ENCODE measurements around the gene ABTB1.
A peak's percentile ranks its signal among the peaks of the same experiment; 100 is the strongest.
"Not testable (repeated sequence)": the region's sequence is repeated elsewhere in the genome, so short reads cannot be mapped to it uniquely, and the experiment has no call there.

Gene ABTB1

DNA sequence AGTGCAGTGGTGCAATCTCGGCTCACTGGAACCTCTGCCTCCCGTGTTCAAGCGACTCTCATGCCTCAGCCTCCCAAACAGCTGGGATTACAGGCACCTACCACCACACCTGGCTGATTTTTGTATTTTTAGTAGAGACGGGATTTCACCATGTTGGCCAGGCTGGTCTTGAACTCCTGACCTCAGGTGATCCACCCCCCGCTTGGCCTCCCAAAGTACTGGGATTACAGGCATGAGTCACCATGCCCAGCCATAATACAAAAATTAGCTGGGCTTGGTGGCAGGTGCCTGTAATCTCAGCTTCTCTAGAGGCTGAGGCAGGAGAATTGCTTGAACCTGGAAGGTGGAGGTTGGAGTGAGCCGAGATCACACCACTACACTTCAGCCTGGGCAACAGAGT lies 17.8 kb upstream of the ABTB1 start:
- H3K27me3 ChIP-seq (ENCODE audit: control insufficient read depth, insufficient read depth, low read length); H3K4me3 ChIP-seq (ENCODE audit: low read length); H3K27ac ChIP-seq (ENCODE audit: low read depth, low read length); H3K36me3 ChIP-seq (ENCODE audit: control insufficient read depth, insufficient read depth, low read length); H3K9ac ChIP-seq (ENCODE audit: low read length); H3K4me1 ChIP-seq (ENCODE audit: control insufficient read depth, insufficient read depth, low read length): not testable (repeated sequence)

DNA sequence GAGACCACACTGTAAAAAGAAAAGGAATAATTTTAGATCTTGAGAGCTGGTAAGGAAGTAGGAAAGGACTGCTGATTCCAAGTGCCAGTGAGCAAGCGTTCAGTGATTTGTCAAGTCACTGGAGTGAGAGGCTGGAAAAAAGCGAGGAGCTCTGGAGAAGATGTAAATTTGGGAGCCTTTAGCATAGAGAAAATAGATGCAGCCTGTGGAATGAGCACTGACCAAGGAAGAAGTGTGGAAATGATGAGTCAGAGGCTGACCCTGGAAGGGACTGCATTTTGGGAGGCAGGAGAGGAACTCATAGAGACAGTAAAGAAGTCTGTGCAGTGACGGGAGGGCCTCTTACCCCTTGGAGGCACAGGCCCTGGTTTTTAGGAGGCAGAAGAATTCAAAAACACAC lies 17.1 kb upstream of the ABTB1 start:
- no peaks in the 10 kb centered on the region for H3K27me3 ChIP-seq (ENCODE audit: control insufficient read depth, insufficient read depth, low read length)
- H3K36me3 ChIP-seq (ENCODE audit: control insufficient read depth, insufficient read depth, low read length): no peaks in the 10 kb centered on the region
- H3K27ac ChIP-seq (ENCODE audit: low read depth, low read length): peak overlapping the region; percentile 30
- peaks cover 4% of the 10 kb centered on the region for H3K4me1 ChIP-seq (ENCODE audit: control insufficient read depth, insufficient read depth, low read length)
- no peak overlapping the region for H3K9ac ChIP-seq (ENCODE audit: low read length)
- no peak overlapping the region for H3K4me3 ChIP-seq (ENCODE audit: low read length)

DNA sequence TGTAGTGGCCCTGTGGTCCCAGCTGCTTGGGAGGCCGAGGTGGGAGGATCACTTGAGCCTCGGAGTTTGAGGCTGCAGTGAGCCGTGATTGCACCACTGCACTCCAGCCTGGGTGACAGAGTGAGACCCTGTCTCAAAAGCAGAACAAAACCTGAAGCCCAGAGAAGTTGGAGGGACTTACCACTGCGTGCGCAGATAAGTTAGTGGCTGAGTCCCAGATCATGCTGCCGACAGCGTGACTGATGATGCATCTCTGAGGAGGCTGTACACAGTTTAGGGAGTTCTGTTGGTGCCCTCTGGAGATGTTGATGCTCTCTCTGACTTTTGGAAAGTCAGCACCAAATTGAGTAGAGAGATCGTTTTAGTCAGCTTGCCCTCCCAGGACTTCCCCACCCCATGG lies 15.8 kb upstream of the ABTB1 start:
- no peaks in the 10 kb centered on the region for H3K27me3 ChIP-seq (ENCODE audit: control insufficient read depth, insufficient read depth, low read length)
- no peak overlapping the region for H3K9ac ChIP-seq (ENCODE audit: low read length)
- H3K27ac ChIP-seq (ENCODE audit: low read depth, low read length): no peak overlapping the region
- H3K4me1 ChIP-seq (ENCODE audit: control insufficient read depth, insufficient read depth, low read length): peaks cover 4% of the 10 kb centered on the region
- no peak overlapping the region for H3K4me3 ChIP-seq (ENCODE audit: low read length)
- no peaks in the 10 kb centered on the region for H3K36me3 ChIP-seq (ENCODE audit: control insufficient read depth, insufficient read depth, low read length)

DNA sequence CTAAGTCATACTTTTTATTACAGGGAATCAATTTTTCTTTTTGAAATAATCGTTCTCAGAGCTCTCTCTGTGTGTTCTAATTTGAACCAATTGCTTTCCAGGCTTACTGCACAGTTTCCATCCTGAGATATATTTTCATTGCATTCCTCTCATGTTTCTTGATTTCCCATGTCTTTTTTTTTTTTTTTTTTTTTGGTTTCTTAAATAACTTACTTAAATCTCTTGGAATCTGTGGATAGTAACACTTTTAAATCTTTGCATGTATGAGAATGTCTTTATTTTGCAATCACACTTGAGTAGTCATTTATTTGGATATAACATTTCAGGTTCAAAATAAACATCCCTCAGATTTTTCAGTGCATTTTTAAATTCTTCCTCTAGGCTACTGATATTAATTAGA lies 14.5 kb upstream of the ABTB1 start:
- H3K4me3 ChIP-seq (ENCODE audit: low read length): no peak overlapping the region
- peaks cover 4% of the 10 kb centered on the region for H3K4me1 ChIP-seq (ENCODE audit: control insufficient read depth, insufficient read depth, low read length)
- no peaks in the 10 kb centered on the region for H3K36me3 ChIP-seq (ENCODE audit: control insufficient read depth, insufficient read depth, low read length)
- no peak overlapping the region for H3K27ac ChIP-seq (ENCODE audit: low read depth, low read length)
- no peak overlapping the region for H3K9ac ChIP-seq (ENCODE audit: low read length)
- H3K27me3 ChIP-seq (ENCODE audit: control insufficient read depth, insufficient read depth, low read length): no peaks in the 10 kb centered on the region

DNA sequence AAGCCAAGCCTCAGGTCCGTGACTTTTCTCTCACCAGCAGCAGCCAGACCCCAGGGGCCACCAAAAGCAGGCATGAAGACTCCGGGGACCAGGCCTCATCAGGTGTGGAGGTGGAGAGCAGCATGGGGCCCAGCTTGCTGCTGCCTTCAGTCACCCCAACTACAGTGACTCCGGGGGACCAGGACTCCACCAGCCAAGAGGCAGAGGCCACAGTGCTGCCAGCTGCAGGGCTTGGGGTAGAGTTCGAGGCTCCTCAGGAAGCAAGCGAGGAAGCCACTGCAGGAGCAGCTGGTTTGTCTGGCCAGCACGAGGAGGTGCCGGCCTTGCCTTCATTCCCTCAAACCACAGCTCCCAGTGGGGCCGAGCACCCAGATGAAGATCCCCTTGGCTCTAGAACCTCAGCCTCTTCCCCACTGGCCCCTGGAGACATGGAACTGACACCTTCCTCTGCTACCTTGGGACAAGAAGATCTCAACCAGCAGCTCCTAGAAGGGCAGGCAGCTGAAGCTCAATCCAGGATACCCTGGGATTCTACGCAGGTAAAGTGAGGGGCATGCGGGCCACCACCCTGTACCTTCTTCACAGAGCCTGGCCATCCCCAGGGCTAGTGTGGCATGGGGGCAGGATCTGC lies 12.0 kb upstream of the ABTB1 start:
- Histone ChIP-seq H3K36me3 (ENCODE audit: control insufficient read depth, insufficient read depth, low read length) (no peaks in the 10 kb centered on the region), H3K4me1 (ENCODE audit: control insufficient read depth, insufficient read depth, low read length) (peaks cover 2% of the 10 kb centered on the region), H3K27me3 (ENCODE audit: control insufficient read depth, insufficient read depth, low read length) (no peaks in the 10 kb centered on the region), H3K4me3 (ENCODE audit: low read length) (no peak overlapping the region), H3K9ac (ENCODE audit: low read length) (no peak overlapping the region), H3K27ac (ENCODE audit: low read depth, low read length) (no peak overlapping the region)

DNA sequence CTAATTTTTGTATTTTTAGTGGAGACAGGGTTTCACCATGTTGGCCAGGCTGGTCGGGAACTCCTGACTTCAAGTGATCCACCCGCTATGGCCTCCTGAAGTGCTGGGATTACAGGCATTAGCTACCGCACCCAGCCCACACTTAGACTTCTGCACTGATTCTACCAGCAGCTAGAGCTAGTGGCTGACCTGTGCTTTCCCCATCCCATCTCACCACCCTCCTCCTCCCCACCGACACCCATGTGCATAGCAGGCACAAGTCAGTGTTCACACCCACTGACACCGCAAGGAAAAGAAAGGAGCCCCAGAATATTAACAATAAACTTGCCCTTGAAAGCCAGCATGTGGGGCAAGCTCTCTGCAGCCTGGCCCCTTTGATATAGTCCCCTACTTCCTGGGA lies 11.2 kb upstream of the ABTB1 start:
- no peaks in the 10 kb centered on the region for H3K27me3 ChIP-seq (ENCODE audit: control insufficient read depth, insufficient read depth, low read length)
- H3K36me3 ChIP-seq (ENCODE audit: control insufficient read depth, insufficient read depth, low read length): no peaks in the 10 kb centered on the region
- no peak overlapping the region for H3K4me3 ChIP-seq (ENCODE audit: low read length)
- no peaks in the 10 kb centered on the region for H3K4me1 ChIP-seq (ENCODE audit: control insufficient read depth, insufficient read depth, low read length)
- no peak overlapping the region for H3K27ac ChIP-seq (ENCODE audit: low read depth, low read length)
- no peak overlapping the region for H3K9ac ChIP-seq (ENCODE audit: low read length)

DNA sequence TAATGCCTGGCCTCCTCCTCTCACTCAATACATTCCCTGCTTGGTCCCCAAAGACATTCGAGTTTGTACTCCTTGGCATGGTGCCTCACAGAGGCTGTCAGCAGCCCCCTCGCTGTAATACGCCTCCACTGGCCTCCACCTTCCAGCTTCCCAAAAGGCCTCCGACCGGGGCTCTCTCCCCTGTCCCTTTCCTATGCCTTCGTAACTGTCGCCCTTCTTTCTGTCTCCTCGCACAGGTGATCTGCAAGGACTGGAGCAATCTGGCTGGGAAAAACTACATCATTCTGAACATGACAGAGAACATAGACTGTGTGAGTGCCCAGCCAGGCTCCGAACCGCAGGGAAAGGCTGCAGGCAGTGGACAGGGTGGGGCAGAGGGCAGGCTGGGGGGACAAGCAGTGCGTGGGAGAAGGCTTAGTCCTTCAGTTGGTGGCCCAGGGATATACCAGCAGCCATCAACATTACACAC lies 10.7 kb upstream of the ABTB1 start:
- H3K9ac ChIP-seq (ENCODE audit: low read length): no peak overlapping the region
- H3K27ac ChIP-seq (ENCODE audit: low read depth, low read length): no peak overlapping the region
- no peak overlapping the region for H3K4me3 ChIP-seq (ENCODE audit: low read length)
- H3K36me3 ChIP-seq (ENCODE audit: control insufficient read depth, insufficient read depth, low read length): no peaks in the 10 kb centered on the region
- no peaks in the 10 kb centered on the region for H3K4me1 ChIP-seq (ENCODE audit: control insufficient read depth, insufficient read depth, low read length)
- no peaks in the 10 kb centered on the region for H3K27me3 ChIP-seq (ENCODE audit: control insufficient read depth, insufficient read depth, low read length)

DNA sequence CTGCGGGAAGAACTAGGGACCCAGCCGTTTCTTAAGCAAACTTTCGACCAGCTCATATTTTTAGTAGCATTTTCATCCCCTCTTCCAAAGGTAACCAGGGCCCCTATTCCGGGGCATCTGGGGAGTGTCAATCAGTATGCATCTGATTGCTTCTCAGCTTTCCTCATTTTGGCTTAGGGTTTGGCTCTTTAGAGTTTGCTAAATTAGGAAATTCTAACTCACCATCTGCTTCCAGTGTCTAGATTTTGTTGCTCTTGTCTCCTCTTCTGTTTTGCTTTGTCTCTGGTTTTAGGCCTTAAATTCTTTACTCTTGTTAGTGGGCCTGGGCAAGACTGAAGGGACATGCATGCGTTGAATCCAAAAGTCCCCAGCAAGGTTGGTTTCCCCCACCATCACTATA lies 9.6 kb upstream of the ABTB1 start:
- H3K4me3 ChIP-seq (ENCODE audit: low read length): no peak overlapping the region
- H3K27ac ChIP-seq (ENCODE audit: low read depth, low read length): no peak overlapping the region
- no peaks in the 10 kb centered on the region for H3K27me3 ChIP-seq (ENCODE audit: control insufficient read depth, insufficient read depth, low read length)
- no peak overlapping the region for H3K9ac ChIP-seq (ENCODE audit: low read length)
- no peaks in the 10 kb centered on the region for H3K36me3 ChIP-seq (ENCODE audit: control insufficient read depth, insufficient read depth, low read length)
- H3K4me1 ChIP-seq (ENCODE audit: control insufficient read depth, insufficient read depth, low read length): no peaks in the 10 kb centered on the region

DNA sequence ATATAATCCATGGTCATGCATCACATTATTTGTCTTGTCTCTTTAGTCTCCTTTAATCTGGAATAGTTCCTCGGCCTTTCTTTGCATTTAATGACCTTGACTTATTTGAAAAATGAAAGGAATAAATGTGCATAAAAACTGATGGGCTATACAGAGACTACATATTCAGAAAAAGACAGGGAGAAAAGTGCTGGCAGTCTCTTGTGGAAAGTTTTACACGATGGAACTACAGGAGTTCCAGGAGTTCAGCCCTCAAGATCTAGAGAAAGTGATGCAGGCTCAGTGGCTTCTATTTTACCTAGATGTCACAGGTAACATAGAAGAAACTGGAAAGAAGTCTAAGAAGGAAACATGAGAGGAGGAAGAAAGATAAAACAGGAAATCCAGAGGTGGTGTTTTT lies 7.6 kb upstream of the ABTB1 start:
- Histone ChIP-seq H3K9ac (ENCODE audit: low read length) (no peak overlapping the region), H3K4me3 (ENCODE audit: low read length) (no peak overlapping the region), H3K27ac (ENCODE audit: low read depth, low read length) (no peak overlapping the region), H3K36me3 (ENCODE audit: control insufficient read depth, insufficient read depth, low read length) (no peaks in the 10 kb centered on the region), H3K27me3 (ENCODE audit: control insufficient read depth, insufficient read depth, low read length) (no peaks in the 10 kb centered on the region), H3K4me1 (ENCODE audit: control insufficient read depth, insufficient read depth, low read length) (no peaks in the 10 kb centered on the region)

DNA sequence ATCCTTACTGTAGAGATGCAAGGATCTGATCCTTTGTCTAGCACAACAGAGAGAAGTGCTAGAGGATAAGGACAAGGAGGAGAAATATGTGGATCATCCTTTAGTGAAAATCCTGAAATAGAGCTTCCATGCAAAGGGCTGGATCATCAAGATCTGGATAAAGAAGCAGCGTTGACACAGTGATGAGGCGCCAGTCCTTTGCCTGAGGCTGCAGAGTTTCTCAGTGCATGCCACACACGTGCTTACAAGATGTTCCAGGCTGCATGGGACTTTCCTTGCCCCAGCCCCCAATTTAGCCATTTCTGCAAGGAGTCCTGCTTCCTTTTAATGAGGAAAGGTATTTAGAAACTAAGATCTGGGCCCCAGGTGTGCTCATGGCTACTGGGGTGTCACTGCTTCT lies 7.2 kb upstream of the ABTB1 start:
- H3K4me1 ChIP-seq (ENCODE audit: control insufficient read depth, insufficient read depth, low read length): no peaks in the 10 kb centered on the region

DNA sequence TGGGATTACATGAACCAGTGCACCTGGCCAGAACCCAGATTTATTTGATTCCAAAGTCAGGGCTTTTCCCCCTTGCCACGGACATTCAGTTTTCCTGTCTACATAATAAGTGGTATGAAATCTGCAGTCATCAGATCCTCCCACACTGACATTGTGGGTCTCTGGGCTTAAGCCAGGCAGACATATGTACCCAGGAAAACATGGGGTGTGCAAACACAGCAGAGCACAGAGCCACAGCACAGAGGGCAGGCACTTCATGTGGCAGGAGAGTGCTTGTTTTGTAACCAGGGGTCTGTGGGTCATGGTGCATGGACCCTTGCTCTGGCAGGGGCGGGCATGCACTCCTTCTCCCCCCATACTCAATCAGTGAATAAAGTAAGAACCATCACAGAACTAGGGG lies 6.1 kb upstream of the ABTB1 start:
- Histone ChIP-seq H3K4me1 (ENCODE audit: control insufficient read depth, insufficient read depth, low read length) (no peaks in the 10 kb centered on the region), H3K27me3 (ENCODE audit: control insufficient read depth, insufficient read depth, low read length) (no peaks in the 10 kb centered on the region), H3K36me3 (ENCODE audit: control insufficient read depth, insufficient read depth, low read length) (no peaks in the 10 kb centered on the region), H3K9ac (ENCODE audit: low read length) (no peak overlapping the region), H3K4me3 (ENCODE audit: low read length) (no peak overlapping the region), H3K27ac (ENCODE audit: low read depth, low read length) (no peak overlapping the region)

More for the DNA sequence above, 7.2 kb upstream of the ABTB1 start:
- Histone ChIP-seq H3K27ac (ENCODE audit: low read depth, low read length) (no peak overlapping the region), H3K4me3 (ENCODE audit: low read length) (no peak overlapping the region), H3K27me3 (ENCODE audit: control insufficient read depth, insufficient read depth, low read length) (no peaks in the 10 kb centered on the region), H3K9ac (ENCODE audit: low read length) (no peak overlapping the region), H3K36me3 (ENCODE audit: control insufficient read depth, insufficient read depth, low read length) (no peaks in the 10 kb centered on the region)

DNA sequence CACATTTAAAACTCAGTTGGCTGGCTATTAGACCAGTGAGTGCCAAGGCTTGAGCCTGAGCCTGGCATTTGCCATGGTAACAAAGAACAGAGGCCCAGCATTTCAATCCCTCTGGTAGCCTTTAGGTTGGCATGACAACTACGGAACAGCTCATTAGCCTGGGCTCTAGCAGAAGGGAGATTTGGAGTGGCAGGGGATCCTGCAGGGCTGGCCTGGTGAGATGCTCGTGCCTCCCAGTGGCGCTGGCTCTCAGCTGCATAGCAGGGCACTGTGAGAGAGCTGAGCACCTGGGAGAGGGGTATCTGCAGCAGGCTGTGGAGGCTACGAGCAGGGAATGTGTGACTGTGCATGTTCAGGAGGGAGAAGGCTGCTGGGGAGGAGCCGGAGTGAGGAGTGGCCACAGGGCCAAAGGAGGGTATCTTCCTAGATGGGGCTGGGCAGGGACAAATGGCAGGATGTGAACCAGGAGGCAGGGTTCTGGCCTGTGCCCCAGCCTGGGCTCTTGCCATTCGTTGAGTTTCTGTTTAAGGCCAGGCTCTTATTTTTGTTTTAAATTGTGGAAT lies 5.6 kb upstream of the ABTB1 start:
- Histone ChIP-seq H3K27me3 (ENCODE audit: control insufficient read depth, insufficient read depth, low read length) (no peaks in the 10 kb centered on the region), H3K27ac (ENCODE audit: low read depth, low read length) (no peak overlapping the region), H3K4me3 (ENCODE audit: low read length) (no peak overlapping the region), H3K4me1 (ENCODE audit: control insufficient read depth, insufficient read depth, low read length) (no peaks in the 10 kb centered on the region), H3K36me3 (ENCODE audit: control insufficient read depth, insufficient read depth, low read length) (no peaks in the 10 kb centered on the region), H3K9ac (ENCODE audit: low read length) (no peak overlapping the region)

DNA sequence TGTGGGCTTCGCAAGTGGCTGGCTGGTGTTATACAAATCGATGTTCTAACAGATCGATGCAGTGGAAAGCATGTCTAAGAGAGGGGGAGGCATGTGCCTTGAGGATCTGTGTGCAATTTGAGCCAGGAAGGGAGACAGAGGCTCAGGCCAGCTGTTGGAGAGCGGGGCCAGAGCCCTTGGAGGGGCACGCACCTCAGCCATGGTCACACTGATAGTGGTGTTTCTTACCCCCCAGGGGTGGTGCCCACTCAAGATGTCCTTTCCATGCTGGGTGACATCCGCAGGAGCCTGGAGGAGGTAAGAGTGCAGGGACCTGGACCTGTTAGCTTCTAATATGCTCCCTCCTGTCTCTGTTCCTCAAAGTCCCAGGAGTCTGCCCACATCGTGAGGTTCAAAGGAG lies 3.8 kb upstream of the ABTB1 start:
- H3K9ac ChIP-seq (ENCODE audit: low read length): no peak overlapping the region
- no peak overlapping the region for H3K4me3 ChIP-seq (ENCODE audit: low read length)
- H3K27me3 ChIP-seq (ENCODE audit: control insufficient read depth, insufficient read depth, low read length): no peaks in the 10 kb centered on the region
- peaks cover under 1% of the 10 kb centered on the region for H3K4me1 ChIP-seq (ENCODE audit: control insufficient read depth, insufficient read depth, low read length)
- H3K36me3 ChIP-seq (ENCODE audit: control insufficient read depth, insufficient read depth, low read length): no peaks in the 10 kb centered on the region
- no peak overlapping the region for H3K27ac ChIP-seq (ENCODE audit: low read depth, low read length)
